GM21515 (cell line): ENCODE data around the gene HLA-DQA1.
"Not testable (repeated sequence)": the region's sequence is repeated elsewhere in the genome, so short reads cannot be mapped to it uniquely, and the experiment has no call there.

Experiments
- ATAC-seq: cut with Tn5 transposase; IDR thresholded peaks from one replicate; pipeline ENCODE4 v1.9.1; 2021; ENCODE audit not compliant: unreplicated experiment

The HLA-DQA1 gene

GRCh38 chr6:32637219-32637880 lies at the start of gene HLA-DQA1:
Gene HLA-DQA1 (plus strand): TSS chr6:32637406. CDS start chr6:32637459, 53 bp downstream.
- ATAC-seq = peak; percentile 47

GRCh38 chr6:32588156-32588555 lies 49.0 kb upstream of the HLA-DQA1 start:
- no peak for ATAC-seq

- ATAC-seq = peak; percentile 92
Measured at GRCh38 chr6:32589596-32590449, 47.4 kb upstream of the HLA-DQA1 start, which contains the start of gene HLA-DRB1. Gene HLA-DRB1 (minus strand): TSS chr6:32589848. CDS start chr6:32589742, 106 bp downstream.

- not testable (repeated sequence) for ATAC-seq
Measured at GRCh38 chr6:32590713-32591112, 46.5 kb upstream of the HLA-DQA1 start.

- ATAC-seq = no peak
Measured at GRCh38 chr6:32597024-32597423, 40.2 kb upstream of the HLA-DQA1 start.

- no peak for ATAC-seq
Measured at GRCh38 chr6:32602383-32602782, 34.8 kb upstream of the HLA-DQA1 start.

GRCh38 chr6:32603222-32603621 lies 34.0 kb upstream of the HLA-DQA1 start:
- no peak for ATAC-seq

- ATAC-seq = no peak
Measured at GRCh38 chr6:32603888-32604287, 33.3 kb upstream of the HLA-DQA1 start.

GRCh38 chr6:32604434-32604877 lies 32.8 kb upstream of the HLA-DQA1 start:
- no peak for ATAC-seq

GRCh38 chr6:32607263-32607987 lies 29.8 kb upstream of the HLA-DQA1 start:
- ATAC-seq = no peak

GRCh38 chr6:32607988-32608298 lies 29.3 kb upstream of the HLA-DQA1 start:
- ATAC-seq = no peak

- no peak for ATAC-seq
Measured at GRCh38 chr6:32608362-32608761, 28.8 kb upstream of the HLA-DQA1 start.

- peak; percentile 8 for ATAC-seq
Measured at GRCh38 chr6:32609391-32609730, 27.8 kb upstream of the HLA-DQA1 start.

- ATAC-seq = peak; percentile 91
Measured at GRCh38 chr6:32609731-32610640, 27.2 kb upstream of the HLA-DQA1 start.

GRCh38 chr6:32610682-32611296 lies 26.4 kb upstream of the HLA-DQA1 start:
- ATAC-seq = no peak

- no peak for ATAC-seq
Measured at GRCh38 chr6:32613475-32613874, 23.7 kb upstream of the HLA-DQA1 start.

- ATAC-seq = no peak
Measured at GRCh38 chr6:32614366-32615081, 22.7 kb upstream of the HLA-DQA1 start.

GRCh38 chr6:32615885-32616532 lies 21.2 kb upstream of the HLA-DQA1 start:
- no peak for ATAC-seq

GRCh38 chr6:32617751-32618150 lies 19.5 kb upstream of the HLA-DQA1 start:
- ATAC-seq = no peak
